Mesodermal cell (in vitro differentiated cells): ENCODE data around the gene IPCEF1.

ENCODE experiments used
- H3K27ac ChIP-seq: 2 replicates; pipeline ENCODE4 v1.7.0; 2013; ENCODE audit warnings: mild to moderate bottlenecking, low read depth, low read length, moderate library complexity; ENCODE audit not compliant: severe bottlenecking
- H3K36me3 ChIP-seq: 2 replicates; pipeline ENCODE4 v1.7.1; 2013; ENCODE audit warnings: mild to moderate bottlenecking, low read length, moderate library complexity; ENCODE audit not compliant: control insufficient read depth, insufficient read depth
- H3K4me1 ChIP-seq: one replicate; pipeline ENCODE4 v1.7.1; 2013; ENCODE audit warnings: mild to moderate bottlenecking, low read length; ENCODE audit not compliant: insufficient read depth, control insufficient read depth, poor library complexity, severe bottlenecking
- H3K4me3 ChIP-seq: 2 replicates; pipeline ENCODE4 v1.7.0; 2013; ENCODE audit warnings: low read length, control low read depth, mild to moderate bottlenecking; ENCODE audit not compliant: insufficient read depth, poor library complexity, severe bottlenecking; ENCODE audit errors: extremely low read depth
- H3K9me3 ChIP-seq: 2 replicates; pipeline ENCODE4 v1.7.1; 2013; ENCODE audit warnings: mild to moderate bottlenecking, low read length, moderate library complexity; ENCODE audit not compliant: control insufficient read depth
- WGBS, 2 experiments: methylation state at CpG; one replicate each; pipeline ENCODE4 v1.1.5; 2013; ENCODE audit warnings: missing lambda C conversion rate in 2 of 2; ENCODE audit not compliant: insufficient coverage in 2 of 2; 5-methylcytosine and 5-hydroxymethylcytosine counted together

IPCEF1 gene

DNA sequence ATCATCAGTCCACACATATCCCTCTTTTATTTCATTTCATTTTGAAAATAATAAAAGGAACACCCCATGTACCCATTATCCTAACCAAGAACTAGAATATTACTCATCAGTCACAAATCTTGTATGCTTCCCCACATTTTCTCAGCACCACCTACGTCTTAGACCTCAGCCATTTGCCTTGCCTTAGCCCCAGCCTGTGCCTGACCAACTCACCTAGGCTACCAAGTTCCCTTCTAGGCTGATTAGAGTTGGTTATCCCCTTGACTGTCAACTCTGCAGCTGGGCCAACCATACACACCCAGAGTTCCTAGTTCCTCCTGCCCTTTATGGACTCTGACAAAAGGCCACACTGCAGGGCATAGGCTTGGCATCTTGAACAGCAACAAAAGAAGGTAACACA, 33.4 kb upstream of the IPCEF1 start:
- Histone ChIP-seq H3K36me3 (no peaks in the 10 kb centered on the region), H3K4me3 (no peak overlapping the region), H3K4me1 (peaks cover 8% of the 10 kb centered on the region), H3K27ac (no peak overlapping the region), H3K9me3 (peaks cover 9% of the 10 kb centered on the region)
- 89 to 91% methylated on average over 1 of the region's 1 CpG for WGBS, 2 experiments

DNA sequence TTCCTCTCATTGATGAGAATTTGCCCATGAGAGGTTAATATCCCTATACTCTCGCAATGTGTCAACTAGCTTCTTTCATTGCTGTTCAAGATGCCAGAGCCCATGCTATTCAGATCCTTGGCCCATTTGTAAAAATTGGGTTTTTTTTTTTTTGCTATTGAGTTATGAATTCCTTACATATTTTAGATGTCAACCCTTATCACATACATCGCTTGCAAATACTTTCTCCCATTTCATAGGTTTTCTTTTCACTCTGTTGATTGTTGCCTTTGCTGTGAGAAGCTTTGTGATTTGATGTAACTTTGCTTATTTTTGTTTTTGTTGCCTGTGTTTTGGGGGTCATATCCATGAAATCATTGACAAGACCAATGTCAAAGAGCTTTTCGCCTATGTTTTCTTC, 32.2 kb upstream of the IPCEF1 start:
- Histone ChIP-seq H3K27ac (no peak overlapping the region), H3K4me3 (no peak overlapping the region), H3K36me3 (no peaks in the 10 kb centered on the region), H3K9me3 (peaks cover 9% of the 10 kb centered on the region), H3K4me1 (peaks cover 8% of the 10 kb centered on the region)
- WGBS, 2 experiments = 100% methylated on average over 1 of the region's 3 CpGs; no CpG with 5 or more reads in 1 of the 2 experiments

DNA sequence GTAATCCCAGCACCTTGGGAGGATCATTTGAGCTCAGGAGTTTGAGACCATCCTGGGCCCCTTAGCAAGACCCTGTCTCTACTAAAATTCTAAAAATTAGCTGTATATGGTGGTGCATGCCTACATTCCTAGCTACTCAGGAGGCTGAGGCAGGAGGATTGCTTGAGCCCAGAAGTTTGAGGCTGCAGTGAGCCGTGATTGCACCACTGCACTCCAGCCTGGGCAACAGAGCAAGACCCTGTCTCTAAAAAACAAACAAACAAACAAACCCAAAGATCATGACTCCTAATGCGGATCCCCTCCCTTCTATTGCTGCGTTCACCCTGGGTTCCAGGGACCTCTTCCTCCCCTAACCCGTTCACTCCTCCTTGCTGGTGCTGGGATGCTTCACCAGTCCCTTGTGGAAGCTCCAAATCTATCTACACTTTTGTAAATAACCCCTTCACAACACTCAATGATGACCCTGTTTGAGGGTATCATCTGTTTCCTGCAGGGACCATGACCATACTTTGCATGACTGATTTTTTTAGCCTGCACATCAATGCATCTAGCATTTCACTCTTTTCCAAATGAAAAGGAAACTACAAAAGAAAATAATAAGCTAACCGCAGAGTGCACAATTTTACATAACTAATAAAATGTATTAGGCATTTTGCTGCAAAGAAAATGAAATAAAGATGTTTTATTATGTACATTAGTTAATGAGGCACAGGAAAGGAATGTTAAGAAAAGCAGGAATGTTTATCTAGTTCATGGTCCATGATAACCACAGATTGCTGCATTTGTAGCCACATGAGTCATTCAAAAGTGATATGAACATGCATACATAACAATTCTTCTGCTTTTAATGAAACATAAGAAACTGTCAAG, 30.5 kb upstream of the IPCEF1 start:
- Histone ChIP-seq H3K4me1 (peaks cover 8% of the 10 kb centered on the region), H3K9me3 (peaks cover 9% of the 10 kb centered on the region), H3K4me3 (no peak overlapping the region), H3K36me3 (no peaks in the 10 kb centered on the region), H3K27ac (peak overlapping the region; percentile 79)
- 82 to 83% methylated on average over 3 to 4 of the region's 5 CpGs for WGBS, 2 experiments

- Histone ChIP-seq H3K4me3 (no peak overlapping the region), H3K4me1 (peaks cover 8% of the 10 kb centered on the region), H3K36me3 (no peaks in the 10 kb centered on the region), H3K27ac (no peak overlapping the region), H3K9me3 (peaks cover 8% of the 10 kb centered on the region)
- 100% methylated on average over 1 of the region's 2 CpGs; no CpG with 5 or more reads in 1 of the 2 experiments for WGBS, 2 experiments
Observed at GRCh38 chr6:154384191-154384590, 27.6 kb upstream of the IPCEF1 start.

DNA sequence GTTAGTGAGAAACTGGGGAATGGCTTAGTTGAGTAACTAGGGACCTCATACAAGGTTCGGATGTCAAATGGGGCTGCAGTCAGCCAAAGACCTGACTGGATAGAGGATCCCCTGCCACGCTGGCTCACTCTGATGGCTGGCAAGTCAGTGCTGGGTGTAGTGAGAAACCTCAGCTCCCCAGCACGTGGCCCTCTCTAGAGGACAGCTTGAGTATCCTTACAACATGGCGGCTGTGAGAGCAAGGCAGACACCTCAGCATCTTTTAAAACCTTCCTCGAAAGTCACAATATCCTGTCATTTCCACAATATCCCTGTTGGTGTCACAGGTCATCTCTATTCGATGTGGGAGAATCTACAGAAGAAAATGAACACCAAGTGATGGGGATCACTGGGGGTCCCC, 26.7 kb upstream of the IPCEF1 start:
- Histone ChIP-seq H3K4me3 (no peak overlapping the region), H3K9me3 (no peaks in the 10 kb centered on the region), H3K36me3 (no peaks in the 10 kb centered on the region), H3K4me1 (peaks cover 8% of the 10 kb centered on the region), H3K27ac (no peak overlapping the region)
- WGBS, 2 experiments = 91 to 92% methylated on average over 4 to 6 of the region's 6 CpGs

DNA sequence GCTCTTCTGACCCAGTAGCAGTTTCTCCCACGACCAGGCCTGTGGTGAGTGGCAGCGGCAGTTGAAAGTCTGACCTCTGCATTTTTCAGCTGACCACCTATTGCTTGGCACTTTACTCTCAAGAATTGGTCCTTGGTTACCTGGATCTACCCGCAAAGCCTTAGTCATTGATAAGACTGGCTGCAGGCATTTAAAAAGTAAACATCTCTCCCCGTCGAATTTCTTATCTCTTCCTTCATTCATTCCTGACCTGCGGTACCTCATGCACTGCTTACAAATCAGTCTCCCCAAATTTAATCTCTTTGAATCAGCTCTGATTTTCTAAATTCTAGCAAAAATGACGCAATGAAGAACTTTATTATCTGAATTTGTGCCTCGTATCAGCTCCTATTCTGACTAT, 26.1 kb upstream of the IPCEF1 start:
- peaks cover 10% of the 10 kb centered on the region for H3K4me1 ChIP-seq
- H3K9me3 ChIP-seq = no peaks in the 10 kb centered on the region
- 85 to 93% methylated on average over 8 of the region's 8 CpGs for WGBS, 2 experiments
- no peaks in the 10 kb centered on the region for H3K36me3 ChIP-seq
- no peak overlapping the region for H3K27ac ChIP-seq
- no peak overlapping the region for H3K4me3 ChIP-seq

DNA sequence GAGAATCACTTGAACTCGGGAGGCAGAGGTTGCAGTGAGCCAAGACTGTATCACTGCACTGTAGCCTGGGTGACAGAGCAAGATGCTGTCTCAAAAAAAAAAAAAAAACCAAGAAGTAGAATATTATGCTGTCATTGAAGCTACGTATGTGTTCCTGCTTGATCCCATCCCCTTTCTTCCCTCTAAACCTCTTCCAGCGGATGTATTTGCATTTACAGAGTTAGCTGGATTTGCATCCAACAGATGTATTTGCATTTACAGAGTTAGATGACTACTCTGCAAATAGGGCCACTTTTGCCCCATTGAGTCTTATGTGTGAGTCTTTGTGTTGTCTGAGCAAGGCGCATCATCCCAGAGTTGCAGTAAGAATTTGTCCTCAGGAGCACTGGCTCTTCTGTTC, 24.9 kb upstream of the IPCEF1 start:
- WGBS, 2 experiments = 92 to 93% methylated on average over 3 of the region's 4 CpGs
- no peaks in the 10 kb centered on the region for H3K9me3 ChIP-seq
- H3K27ac ChIP-seq = no peak overlapping the region
- peaks cover 4% of the 10 kb centered on the region for H3K4me1 ChIP-seq
- no peak overlapping the region for H3K4me3 ChIP-seq
- H3K36me3 ChIP-seq = no peaks in the 10 kb centered on the region

DNA sequence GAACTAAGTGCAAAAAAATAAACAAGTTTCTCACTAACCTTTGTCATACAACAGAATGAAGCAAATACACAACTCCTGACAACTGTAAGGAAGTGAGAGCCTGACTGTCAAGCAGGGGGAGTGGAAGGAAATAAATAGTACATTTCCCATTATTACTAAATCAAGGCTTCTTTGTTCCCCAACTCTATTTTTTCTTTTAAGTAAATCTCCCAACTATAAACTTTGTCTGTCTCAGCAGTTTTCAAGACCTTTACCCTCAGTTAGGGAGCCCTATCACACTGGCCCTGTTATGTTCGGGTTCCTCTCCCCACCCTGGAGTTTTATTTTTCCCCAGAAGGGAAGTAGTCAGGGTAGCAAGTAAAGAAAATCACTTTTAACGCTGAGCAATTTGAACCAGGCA, 24.1 kb upstream of the IPCEF1 start:
- Histone ChIP-seq H3K27ac (no peak overlapping the region), H3K36me3 (no peaks in the 10 kb centered on the region), H3K4me1 (peaks cover 4% of the 10 kb centered on the region), H3K4me3 (no peak overlapping the region), H3K9me3 (no peaks in the 10 kb centered on the region)
- no CpG with 5 or more reads among the region's 2 CpGs for WGBS, 2 experiments

DNA sequence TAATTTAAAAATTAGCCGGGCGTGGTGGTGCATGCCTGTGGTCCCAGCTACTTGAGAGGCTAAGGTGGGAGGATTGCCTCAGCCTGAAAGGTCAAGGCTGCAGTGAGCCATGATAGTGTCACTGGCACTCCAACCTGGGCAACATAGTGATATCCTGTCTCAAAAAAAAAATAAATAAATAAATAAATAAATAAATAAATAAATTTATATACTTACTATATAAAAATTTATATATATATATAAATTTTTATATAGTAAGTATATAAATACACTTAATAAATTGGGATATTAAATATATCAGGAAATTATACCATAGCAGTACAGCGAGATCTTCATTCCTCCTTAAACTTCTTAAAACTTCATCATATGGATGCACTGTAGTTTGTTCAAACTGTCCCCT, 23.0 kb upstream of the IPCEF1 start:
- H3K36me3 ChIP-seq = no peaks in the 10 kb centered on the region
- H3K27ac ChIP-seq = no peak overlapping the region
- no peaks in the 10 kb centered on the region for H3K9me3 ChIP-seq
- WGBS, 2 experiments = no CpG with 5 or more reads among the region's 3 CpGs
- peaks cover 4% of the 10 kb centered on the region for H3K4me1 ChIP-seq
- H3K4me3 ChIP-seq = no peak overlapping the region

- 100% methylated on average over 1 of the region's 2 CpGs; no CpG with 5 or more reads in 1 of the 2 experiments for WGBS, 2 experiments
- H3K4me3 ChIP-seq = no peak overlapping the region
- peaks cover 4% of the 10 kb centered on the region for H3K4me1 ChIP-seq
- no peak overlapping the region for H3K27ac ChIP-seq
- no peaks in the 10 kb centered on the region for H3K9me3 ChIP-seq
- no peaks in the 10 kb centered on the region for H3K36me3 ChIP-seq
Observed at GRCh38 chr6:154378518-154378917, 21.9 kb upstream of the IPCEF1 start.

DNA sequence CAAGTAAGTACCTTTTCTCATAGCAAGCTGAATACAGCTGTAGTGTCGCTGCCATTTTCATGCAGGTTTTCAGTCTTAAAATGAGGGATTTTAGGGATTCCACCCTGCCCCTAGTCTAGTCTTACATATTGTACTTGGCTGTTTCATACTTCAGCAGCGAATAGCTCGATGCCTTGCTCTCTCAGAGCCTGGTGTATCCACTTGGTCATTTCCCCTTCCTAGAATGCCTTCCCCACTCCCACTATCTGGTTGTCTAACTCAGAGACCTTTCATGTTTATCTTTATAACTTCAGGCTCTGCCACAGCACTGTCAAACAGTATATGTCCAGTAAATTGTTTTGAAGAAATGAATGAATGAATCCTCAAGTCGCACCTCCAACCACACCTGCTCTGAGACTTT, 21.1 kb upstream of the IPCEF1 start:
- 93 to 97% methylated on average over 3 to 4 of the region's 4 CpGs for WGBS, 2 experiments
- H3K9me3 ChIP-seq = no peaks in the 10 kb centered on the region
- no peak overlapping the region for H3K27ac ChIP-seq
- H3K4me3 ChIP-seq = no peak overlapping the region
- no peaks in the 10 kb centered on the region for H3K36me3 ChIP-seq
- H3K4me1 ChIP-seq = peaks cover 4% of the 10 kb centered on the region
